Panc1 (cell line): ENCODE measurements around the gene CSPG5. TPM values are rescaled to one million over a fixed set of nuclear protein-coding genes. Genes with fewer than 3 reads are reported as not detected.

Source experiments
- ATAC-seq: fragments of 200-7000 bp; cut with Tn5 transposase; 2 replicates; pipeline ENCODE4 v1.9.1; 2020; ENCODE audit warnings: mild to moderate bottlenecking, moderate library complexity
- BruUV-seq: library from RNA; stranded (reverse); fragments of 400-500 nt; replicated peaks from 2 replicates; lab custom pipeline; 2021; lab: Mats Ljungman, UMichigan
- CTCF ChIA-PET: fragments of 300-600 bp; sonication (Branson Sonifier 250); formaldehyde crosslinking; loops from one replicate; lab custom pipeline; 2022; ENCODE audit warnings: antibody characterized with exemption; lab: Charles Lee
- POLR2A ChIA-PET: fragments of 300-600 bp; sonication (Branson Sonifier 250); formaldehyde crosslinking; loops from one replicate; lab custom pipeline; 2022; ENCODE audit warnings: antibody characterized with exemption; lab: Charles Lee
- DNase-seq: peaks from one replicate; pipeline ENCODE4 v3.0.0-alpha.2; 2010; ENCODE audit warnings: low read depth, low spot score
- H3K27ac ChIP-seq: 2 replicates; pipeline ENCODE4 v1.5.1; 2011; ENCODE audit warnings: mild to moderate bottlenecking, low read length, inconsistent platforms
- H3K27me3 ChIP-seq: fragments of 200-500 bp; sonication (Bioruptor generic); 2 replicates; pipeline ENCODE4 v1.6.0; 2014; ENCODE audit warnings: low read length, inconsistent platforms; ENCODE audit not compliant: control insufficient read depth, insufficient read depth
- H3K36me3 ChIP-seq: fragments of 200-500 bp; sonication (Bioruptor generic); 2 replicates; pipeline ENCODE4 v1.5.1; 2014; ENCODE audit warnings: inconsistent platforms, mild to moderate bottlenecking, low read length, moderate library complexity; ENCODE audit not compliant: control insufficient read depth, insufficient read depth
- H3K4me1 ChIP-seq: 2 replicates; pipeline ENCODE4 v1.5.1; 2011; ENCODE audit warnings: inconsistent platforms, mild to moderate bottlenecking, low read length, moderate library complexity; ENCODE audit not compliant: control insufficient read depth, insufficient read depth
- H3K4me3 ChIP-seq, 2 experiments: 2 replicates each; pipeline ENCODE4 v1.5.1; 2011 to 2012; ENCODE audit warnings: low read depth in 2 of 2, low read length in 2 of 2, mild to moderate bottlenecking in 2 of 2, inconsistent platforms in 1 of 2, moderate library complexity in 1 of 2
- H3K9me3 ChIP-seq: fragments of 200-500 bp; sonication (Bioruptor generic); 2 replicates; pipeline ENCODE4 v1.5.1; 2014; ENCODE audit warnings: low read depth, mild to moderate bottlenecking, inconsistent platforms, low read length, moderate library complexity; ENCODE audit not compliant: control insufficient read depth, insufficient read depth
- POLR2AphosphoS5 ChIP-seq: IDR thresholded peaks from 2 replicates; pipeline ENCODE4 v1.6.1; 2012; ENCODE audit warnings: mild to moderate bottlenecking, low read depth, low read length, moderate library complexity
- SIN3A ChIP-seq: IDR thresholded peaks from 2 replicates; pipeline ENCODE4 v1.6.1; 2012; ENCODE audit warnings: low read depth, mild to moderate bottlenecking, low read length, moderate library complexity, borderline replicate concordance; ENCODE audit not compliant: insufficient read depth
- TCF7L2 ChIP-seq: IDR thresholded peaks from 2 replicates; pipeline ENCODE4 v1.6.1; 2011; ENCODE audit warnings: mild to moderate bottlenecking, low read depth, low read length, inconsistent platforms
- in situ Hi-C: cut with HindIII; loops from 2 replicates; pipeline ENCODE4 v1.10.0; 2016; ENCODE audit warnings: low sequenced_read_pairs, low pct_unique_long_range_greater_than_20kb
- intact Hi-C: fragments of 100-400 bp; cut with micrococcal nuclease; formaldehyde crosslinking; loops from one replicate; pipeline ENCODE4 v1.10.0; 2022; ENCODE audit not compliant: unreplicated experiment
- total RNA-seq: library from RNA; stranded (reverse); gene quantifications from one replicate; pipeline ENCODE4 v1.2.1, GENCODE V29; 2021; ENCODE audit not compliant: unreplicated experiment
- TF ChIP-seq, protein P1 (sequence below): fragments of 450-650 bp; IDR thresholded peaks from 2 replicates; pipeline ENCODE4 v1.5.1; 2017; ENCODE audit warnings: mild to moderate bottlenecking
- TF ChIP-seq, protein P2 (sequence below), 2 experiments: IDR thresholded peaks; 2 replicates each; pipeline ENCODE4 v1.6.1; 2011 to 2012; ENCODE audit warnings: low read depth in 2 of 2, control low read depth in 1 of 2, low read length in 1 of 2, mild to moderate bottlenecking in 1 of 2, moderate library complexity in 1 of 2; ENCODE audit not compliant: insufficient read depth in 1 of 2

Gene CSPG5
- total RNA-seq, 1 experiment from 2014 or later, result 3.2 TPM

DNA sequence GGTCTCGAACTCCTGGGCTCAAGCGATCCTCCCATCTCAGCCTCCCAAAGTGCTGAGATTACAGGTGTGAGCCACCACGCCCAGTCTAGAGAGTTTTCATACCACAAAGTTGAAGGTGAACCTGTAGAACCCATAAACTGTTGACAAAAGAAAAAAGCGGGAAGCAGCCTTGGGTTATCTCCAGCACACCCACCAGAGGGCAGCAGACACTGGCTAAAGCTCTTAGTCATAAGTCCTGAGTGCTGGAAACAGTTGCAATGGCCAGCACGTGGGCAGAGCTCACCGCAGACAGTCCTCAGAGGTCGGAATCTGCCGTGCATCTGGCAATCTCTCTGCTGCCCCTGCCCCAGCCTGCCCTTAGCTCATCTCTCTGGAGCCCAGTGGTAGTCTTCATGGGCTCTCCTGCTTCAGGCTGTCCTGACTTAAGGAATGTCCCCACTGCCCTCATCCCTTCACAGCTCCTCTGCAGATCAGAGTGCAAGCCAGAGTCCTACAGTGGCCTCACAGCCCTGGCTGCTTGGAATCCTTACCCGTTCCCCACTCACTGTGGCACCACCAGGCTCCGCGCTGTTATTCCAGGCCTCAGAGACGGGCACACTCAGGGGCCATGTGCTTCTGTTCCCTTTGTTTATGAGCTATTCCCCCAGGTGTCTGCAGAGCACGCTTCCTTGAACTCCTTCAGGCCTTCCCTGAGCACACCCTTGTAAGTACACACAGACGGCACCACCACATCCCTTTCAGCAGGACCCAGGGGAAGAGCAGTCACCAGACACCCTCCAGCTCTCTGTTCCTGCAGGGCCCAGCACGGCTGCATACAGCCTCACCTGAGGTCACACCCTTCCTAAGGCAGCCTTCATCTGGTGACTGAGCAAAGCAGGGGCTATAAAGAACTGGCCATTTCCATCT lies 56.3 kb downstream of the CSPG5 start:
- in situ Hi-C loops, result no loop called here
- no peaks in the 10 kb centered on the region for H3K27me3 ChIP-seq
- no peaks in the 10 kb centered on the region for H3K4me1 ChIP-seq
- TF ChIP-seq, protein P1, sequence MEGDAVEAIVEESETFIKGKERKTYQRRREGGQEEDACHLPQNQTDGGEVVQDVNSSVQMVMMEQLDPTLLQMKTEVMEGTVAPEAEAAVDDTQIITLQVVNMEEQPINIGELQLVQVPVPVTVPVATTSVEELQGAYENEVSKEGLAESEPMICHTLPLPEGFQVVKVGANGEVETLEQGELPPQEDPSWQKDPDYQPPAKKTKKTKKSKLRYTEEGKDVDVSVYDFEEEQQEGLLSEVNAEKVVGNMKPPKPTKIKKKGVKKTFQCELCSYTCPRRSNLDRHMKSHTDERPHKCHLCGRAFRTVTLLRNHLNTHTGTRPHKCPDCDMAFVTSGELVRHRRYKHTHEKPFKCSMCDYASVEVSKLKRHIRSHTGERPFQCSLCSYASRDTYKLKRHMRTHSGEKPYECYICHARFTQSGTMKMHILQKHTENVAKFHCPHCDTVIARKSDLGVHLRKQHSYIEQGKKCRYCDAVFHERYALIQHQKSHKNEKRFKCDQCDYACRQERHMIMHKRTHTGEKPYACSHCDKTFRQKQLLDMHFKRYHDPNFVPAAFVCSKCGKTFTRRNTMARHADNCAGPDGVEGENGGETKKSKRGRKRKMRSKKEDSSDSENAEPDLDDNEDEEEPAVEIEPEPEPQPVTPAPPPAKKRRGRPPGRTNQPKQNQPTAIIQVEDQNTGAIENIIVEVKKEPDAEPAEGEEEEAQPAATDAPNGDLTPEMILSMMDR, result peak; percentile 83
- TF ChIP-seq TCF7L2, result no peak
- ChIA-PET CTCF (interaction anchor here (0.6 to 0.9 kb wide), 6 partner anchors 50 to 600 kb away, joined by 3 to 5 read pairs (median 4); no protein-coding TSS in a partner anchor), POLR2A (interaction anchor here (0.6 kb wide), 1 partner anchor 276 kb away, joined by 6 read pairs; no protein-coding TSS in a partner anchor)
- no peaks in the 10 kb centered on the region for H3K36me3 ChIP-seq
- intact Hi-C loops, result loop anchor here (5.0 to 10.0 kb wide), 2 partner anchors 72 to 265 kb away; no protein-coding TSS in a partner anchor
- no TSS peak for BruUV-seq
- DNase-seq (peak; percentile 68), ATAC-seq (peak; percentile 95)
- H3K27ac ChIP-seq, result no peak overlapping the region
- H3K9me3 ChIP-seq, result no peaks in the 10 kb centered on the region
- H3K4me3 ChIP-seq, result no peak overlapping the region

DNA sequence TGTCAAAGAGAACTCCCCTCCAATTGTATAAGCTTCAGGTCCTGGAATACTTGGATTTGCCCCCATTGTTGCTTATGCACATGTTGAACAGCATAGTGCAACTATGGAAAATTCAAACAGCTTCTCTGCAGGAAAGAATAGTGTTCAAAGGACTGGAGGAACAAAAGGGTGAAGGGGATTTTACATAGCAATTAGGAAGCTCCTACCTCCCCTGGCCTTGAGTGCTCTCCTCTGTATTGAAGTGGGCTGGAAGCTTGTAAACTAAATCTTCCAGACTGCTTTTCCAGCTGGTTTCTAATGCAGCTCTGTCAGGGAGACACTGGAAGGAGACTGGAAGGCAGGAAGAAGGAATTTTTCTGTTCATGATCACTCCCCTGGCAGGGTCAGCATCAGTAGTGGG lies 57.9 kb downstream of the CSPG5 start:
- ChIA-PET POLR2A (interaction anchor here (0.6 kb wide), 1 partner anchor 124 kb away, joined by 3 read pairs; no protein-coding TSS in a partner anchor), CTCF (interaction anchor here (0.5 to 0.6 kb wide), 2 partner anchors 277 to 951 kb away, joined by 4 to 5 read pairs; no protein-coding TSS in a partner anchor)
- in situ Hi-C loops (no loop called here), intact Hi-C loops (loop anchor here (5.0 to 10.0 kb wide), 2 partner anchors 74 to 267 kb away; no protein-coding TSS in a partner anchor)
- no peak for ATAC-seq
- TF ChIP-seq SIN3A (no peak), POLR2AphosphoS5 (no peak), TCF7L2 (no peak)
- TF ChIP-seq, protein P2, sequence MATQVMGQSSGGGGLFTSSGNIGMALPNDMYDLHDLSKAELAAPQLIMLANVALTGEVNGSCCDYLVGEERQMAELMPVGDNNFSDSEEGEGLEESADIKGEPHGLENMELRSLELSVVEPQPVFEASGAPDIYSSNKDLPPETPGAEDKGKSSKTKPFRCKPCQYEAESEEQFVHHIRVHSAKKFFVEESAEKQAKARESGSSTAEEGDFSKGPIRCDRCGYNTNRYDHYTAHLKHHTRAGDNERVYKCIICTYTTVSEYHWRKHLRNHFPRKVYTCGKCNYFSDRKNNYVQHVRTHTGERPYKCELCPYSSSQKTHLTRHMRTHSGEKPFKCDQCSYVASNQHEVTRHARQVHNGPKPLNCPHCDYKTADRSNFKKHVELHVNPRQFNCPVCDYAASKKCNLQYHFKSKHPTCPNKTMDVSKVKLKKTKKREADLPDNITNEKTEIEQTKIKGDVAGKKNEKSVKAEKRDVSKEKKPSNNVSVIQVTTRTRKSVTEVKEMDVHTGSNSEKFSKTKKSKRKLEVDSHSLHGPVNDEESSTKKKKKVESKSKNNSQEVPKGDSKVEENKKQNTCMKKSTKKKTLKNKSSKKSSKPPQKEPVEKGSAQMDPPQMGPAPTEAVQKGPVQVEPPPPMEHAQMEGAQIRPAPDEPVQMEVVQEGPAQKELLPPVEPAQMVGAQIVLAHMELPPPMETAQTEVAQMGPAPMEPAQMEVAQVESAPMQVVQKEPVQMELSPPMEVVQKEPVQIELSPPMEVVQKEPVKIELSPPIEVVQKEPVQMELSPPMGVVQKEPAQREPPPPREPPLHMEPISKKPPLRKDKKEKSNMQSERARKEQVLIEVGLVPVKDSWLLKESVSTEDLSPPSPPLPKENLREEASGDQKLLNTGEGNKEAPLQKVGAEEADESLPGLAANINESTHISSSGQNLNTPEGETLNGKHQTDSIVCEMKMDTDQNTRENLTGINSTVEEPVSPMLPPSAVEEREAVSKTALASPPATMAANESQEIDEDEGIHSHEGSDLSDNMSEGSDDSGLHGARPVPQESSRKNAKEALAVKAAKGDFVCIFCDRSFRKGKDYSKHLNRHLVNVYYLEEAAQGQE (IDR thresholded peaks at IDR 0.05; ENCODE audit: insufficient read depth in 1 of 2, low read depth in 2 of 2, low read length in 1 of 2), result no peak
- TF ChIP-seq, protein P1, result no peak
- Histone ChIP-seq H3K27me3 (no peaks in the 10 kb centered on the region), H3K27ac (no peak overlapping the region), H3K4me1 (no peaks in the 10 kb centered on the region), H3K36me3 (no peaks in the 10 kb centered on the region), H3K4me3 (no peak overlapping the region), H3K9me3 (no peaks in the 10 kb centered on the region)
- no peak for DNase-seq
- no TSS peak for BruUV-seq
